ENCODE data around the gene NCBP2L.
A peak's percentile ranks its signal among the peaks of the same experiment; 100 is the strongest.

The NCBP2L gene

DNA sequence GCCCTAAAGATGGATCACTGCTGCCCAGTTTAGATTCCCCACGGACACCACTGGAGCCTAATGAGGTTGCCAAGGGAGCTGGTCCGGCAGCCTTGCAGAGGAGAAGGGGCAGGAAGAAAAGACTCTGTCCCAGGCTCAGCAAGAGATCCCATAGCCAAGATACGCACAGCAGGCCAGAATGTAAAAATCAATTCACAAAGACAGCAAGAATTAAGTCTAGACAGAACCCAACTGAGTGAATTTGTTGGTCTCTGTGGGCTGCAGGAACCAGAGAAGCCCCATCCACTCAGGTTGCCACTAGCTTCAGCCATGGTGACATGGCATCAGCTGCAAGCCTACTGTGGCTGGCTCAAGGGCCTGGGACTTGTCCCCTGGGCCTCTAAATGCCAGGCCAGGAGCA lies 24.8 kb upstream of the NCBP2L start:
- DNase-seq (ENCODE audit: low spot score), result no peak

DNA sequence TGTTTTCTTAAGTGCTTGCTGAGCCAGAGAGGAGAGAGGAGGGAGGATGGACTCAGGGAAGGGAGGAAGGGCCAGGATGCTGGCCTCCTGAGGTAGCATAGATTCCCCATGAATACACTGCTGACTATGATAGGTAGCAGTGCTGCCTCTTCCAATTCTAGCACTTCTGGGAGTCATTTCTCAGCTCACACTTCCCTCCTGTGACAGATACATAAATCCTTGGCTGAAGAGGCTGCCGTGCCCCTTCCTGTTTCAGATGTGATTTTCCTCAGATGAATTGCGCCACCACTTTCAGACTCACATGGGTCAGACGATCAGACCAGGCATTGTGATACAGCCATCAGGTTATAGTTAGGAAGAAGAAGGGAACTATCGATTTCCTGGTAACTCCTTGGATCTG lies 24.3 kb upstream of the NCBP2L start:
- no peak for DNase-seq (ENCODE audit: low spot score)

DNA sequence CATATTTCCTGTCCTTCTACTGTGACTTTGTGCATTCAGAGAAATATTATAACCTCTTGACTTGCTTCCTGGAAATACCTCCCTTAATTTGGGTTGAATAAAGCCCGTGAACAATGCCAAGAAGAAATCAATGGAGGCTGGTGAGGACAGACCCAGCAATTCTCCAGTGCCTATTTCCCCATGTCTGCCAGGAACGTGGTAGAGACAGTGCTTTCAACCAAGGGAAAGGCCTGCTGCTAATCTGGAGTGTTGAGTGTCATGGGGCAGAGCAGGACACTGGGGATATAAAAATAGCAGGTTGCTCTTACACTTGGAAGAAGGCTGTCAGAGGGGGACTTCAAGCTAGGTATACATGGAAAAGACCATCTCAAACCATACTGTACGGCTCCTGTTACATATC lies 21.8 kb upstream of the NCBP2L start:
- DNase-seq (ENCODE audit: low spot score), result no peak

DNA sequence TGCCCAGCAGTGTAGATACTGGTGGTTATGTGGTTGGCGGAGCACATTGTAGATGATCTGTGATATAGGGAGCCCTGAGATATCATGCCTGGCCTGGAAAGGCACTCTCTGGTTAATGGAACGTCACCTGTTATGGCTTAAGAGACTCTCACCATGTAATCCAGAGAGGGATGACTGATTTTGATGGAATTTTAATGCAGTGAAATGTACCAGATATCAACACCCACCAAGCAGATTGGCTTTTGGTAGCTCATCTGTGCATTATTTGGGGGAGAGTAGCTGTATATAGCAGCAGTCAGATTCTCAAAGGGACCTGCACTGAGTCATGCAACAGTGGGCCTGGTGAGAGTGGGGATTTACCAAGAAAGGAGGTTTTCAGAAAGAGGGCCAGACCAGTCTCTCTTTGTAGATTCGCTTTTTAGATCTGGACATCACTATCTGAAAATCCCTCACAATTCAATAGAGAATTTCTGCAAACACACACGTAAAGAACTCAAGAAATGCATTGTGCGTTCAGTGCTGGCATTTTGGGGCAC lies 19.2 kb upstream of the NCBP2L start:
- no peak for DNase-seq (ENCODE audit: low spot score)

DNA sequence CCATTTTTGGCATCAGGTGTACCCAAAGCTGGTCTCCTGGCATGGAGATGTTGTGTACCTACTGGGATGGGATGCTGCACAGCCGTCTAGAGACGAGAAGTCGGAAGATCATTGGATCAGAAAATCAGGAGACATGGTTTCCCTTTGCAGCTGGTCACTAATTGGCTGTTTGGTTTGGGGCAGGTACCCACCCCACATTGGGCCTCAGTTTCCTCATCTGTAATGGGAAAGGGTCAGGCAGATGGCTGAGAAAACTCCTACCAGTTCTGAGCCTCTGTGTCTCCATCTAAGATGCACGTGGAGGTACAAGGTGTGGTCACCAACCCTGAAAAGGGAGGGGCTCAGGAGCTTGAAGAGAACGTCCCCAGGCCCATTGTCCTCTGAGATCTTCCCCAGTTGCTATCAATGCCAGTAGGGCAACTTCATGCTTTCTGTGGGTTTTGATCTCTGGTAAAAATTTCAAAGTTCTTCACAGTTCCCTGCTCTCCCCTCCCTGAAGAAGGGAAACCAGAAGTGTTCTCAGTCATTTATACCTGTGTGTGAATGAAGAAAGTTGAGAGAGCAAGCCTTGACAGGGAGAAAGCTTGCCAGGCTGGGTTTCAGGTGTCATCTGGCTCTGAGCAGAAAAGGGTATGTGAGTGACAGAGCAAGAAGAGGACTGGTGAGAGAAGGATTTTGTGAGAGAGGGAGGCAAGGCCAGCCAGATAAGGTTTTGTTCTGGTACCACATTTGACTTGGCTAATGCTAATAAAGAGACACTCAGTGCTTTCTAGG lies 17.0 kb upstream of the NCBP2L start:
- no peak for DNase-seq (ENCODE audit: low spot score)

DNA sequence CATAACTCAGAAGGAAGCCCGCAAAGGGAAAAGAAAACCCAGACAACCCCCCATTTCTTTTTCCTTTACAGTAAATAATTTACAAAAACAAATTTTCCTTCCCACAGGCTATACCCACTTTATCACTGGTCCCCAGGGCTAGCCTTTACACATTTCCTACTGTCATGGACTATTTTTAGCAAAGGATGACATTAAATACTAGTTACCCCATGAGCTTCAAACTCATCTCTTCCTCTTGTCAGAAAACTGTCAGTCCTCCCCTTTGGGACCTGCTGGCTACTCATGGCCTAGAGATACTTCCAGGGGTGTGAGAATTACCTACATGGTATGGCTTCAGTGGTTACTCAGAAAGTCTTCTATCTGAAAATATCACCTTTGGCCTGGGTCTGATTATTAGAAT lies 13.9 kb upstream of the NCBP2L start:
- DNase-seq (ENCODE audit: low spot score), result no peak

DNA sequence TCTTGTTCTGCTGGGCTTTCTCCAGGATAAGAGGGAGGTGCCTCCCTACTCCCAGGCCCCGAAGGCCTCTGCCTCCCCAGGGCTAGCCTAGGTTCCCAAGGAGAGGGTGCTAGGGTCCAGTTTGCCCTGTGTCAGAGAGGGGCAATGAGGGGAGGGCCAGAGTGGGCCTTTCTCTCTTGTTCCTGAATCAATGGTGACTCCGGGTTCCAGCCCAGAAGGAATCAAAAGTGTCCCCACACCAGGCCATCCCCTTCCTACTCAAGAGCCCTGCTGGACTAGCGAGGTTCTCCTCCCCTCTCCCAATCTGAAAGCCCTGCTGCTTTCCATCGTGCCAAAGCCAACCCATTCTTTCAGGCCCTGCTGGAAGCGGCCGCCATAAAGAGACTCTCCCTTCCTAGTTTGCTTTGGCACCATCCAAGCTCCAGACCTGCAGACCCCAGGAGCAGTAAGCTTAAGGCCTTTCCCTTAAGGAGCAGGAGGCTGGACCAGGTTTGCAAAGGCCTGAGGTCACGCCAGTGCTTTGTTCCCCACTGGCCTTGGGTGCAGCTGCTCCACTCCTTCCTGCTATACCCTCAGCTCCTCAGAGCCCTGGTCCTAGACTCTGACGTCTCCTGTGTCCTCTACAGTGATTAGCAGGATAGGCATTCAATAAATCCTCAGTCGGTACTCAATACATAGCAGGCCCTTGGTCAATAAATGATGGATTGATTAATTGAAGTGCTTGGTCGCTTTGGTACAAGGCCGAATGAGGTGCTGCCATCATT lies 12.5 kb upstream of the NCBP2L start:
- no peak for DNase-seq (ENCODE audit: low spot score)

DNA sequence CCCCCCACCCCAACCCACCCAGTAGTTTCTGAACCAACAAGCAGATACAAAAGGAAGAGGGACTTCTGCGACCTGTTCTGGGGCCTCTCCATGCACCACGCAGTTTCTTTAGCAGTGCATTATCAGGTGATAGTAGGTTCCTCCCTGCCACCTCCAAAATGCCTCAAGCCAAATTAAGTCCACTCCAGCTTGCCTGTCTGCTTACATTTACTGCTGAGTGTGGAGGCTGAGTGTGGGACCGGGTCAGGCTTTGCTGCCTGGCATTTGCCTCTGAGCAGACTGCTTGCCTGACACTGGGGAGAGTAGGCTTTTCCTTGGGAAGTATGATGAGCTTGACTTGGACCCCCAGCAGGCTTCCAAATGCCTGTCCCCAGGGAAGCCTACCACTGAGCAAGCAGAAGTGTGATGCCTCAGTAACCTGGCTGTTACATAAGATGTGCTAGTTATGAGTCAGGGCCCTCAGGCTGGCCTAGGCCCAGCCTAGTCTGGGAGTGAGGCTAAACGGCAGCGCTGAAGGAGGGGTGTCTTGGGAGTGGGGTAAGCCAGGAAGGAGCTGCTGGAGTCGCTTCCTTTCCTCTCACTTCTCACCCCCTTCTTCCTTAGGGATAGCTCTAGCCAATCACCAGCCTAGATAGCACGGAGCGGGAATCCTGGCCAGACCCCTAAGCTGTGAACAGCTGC lies 10.9 kb upstream of the NCBP2L start:
- DNase-seq (ENCODE audit: low spot score), result no peak

DNA sequence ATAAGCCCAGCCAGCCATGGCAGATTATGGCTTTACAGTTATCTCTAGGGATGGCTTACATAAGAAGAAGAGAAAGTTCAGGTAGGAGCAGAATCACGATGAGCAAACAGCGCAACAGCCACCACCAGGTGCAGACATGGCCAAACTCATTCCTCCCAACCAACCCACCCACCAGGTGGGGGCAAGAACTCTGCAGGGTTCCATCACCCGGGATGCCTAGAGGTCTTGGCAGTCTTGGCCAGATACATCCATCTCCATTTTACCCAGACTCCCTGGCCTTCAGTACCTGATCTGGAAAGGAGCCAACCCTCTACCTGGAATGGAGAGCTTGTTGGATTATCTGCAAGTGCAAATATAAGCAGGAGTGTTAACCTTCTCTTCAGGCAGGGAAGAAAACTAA lies 9.5 kb upstream of the NCBP2L start:
- DNase-seq (ENCODE audit: low spot score), result no peak

DNA sequence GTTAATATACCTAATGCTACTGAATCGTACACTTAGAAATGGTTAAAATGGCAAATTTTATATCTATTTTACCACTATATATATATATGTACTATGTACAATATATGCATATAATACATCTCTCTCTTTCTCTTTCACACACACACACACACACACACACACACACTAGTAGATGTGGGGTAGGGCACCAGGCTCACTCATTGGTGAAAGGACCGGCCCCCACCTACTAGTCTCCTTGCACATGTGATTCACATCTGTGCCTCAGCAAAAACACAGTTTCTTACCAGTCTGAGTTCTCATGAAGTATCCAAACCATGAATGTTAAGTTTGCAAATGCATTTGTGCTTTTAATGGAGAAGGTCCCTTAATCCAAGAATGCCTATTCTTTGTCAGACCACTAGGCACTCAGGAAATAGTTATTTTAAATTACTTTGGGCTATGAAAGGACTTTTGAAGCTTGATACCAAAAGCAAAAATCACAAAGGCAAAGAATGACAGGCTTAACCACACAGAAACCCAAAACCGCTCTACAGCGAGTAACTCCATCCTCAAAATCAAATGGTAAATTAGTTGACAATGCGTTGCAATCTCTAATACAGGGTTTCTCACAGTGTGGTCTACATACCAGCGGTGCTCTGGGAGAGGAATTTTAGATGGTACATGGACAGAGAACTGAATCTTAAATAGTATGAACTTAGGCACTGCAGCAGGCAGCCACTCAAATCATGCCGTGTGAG lies 7.8 kb upstream of the NCBP2L start:
- no peak for DNase-seq (ENCODE audit: low spot score)

DNA sequence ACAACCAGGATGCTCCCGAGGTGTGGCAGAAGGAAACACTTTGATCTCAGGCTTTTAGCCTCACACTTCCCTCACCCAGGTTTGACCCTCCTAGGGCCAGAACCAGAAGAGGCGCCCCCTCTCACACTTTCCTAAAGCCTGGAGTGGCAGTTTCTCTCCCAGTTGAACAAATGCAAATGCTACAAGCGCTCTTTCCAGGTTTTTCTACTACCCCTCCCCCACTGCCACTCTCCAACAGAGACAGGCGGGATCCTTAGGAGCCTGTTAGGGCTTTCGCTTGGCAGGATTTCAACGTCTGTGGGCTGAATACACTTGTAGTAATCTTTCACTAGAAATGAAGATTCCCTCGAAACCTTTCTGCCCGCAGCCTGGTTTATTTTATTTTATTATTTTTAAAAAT lies 4.3 kb upstream of the NCBP2L start:
- DNase-seq (ENCODE audit: low spot score), result no peak

DNA sequence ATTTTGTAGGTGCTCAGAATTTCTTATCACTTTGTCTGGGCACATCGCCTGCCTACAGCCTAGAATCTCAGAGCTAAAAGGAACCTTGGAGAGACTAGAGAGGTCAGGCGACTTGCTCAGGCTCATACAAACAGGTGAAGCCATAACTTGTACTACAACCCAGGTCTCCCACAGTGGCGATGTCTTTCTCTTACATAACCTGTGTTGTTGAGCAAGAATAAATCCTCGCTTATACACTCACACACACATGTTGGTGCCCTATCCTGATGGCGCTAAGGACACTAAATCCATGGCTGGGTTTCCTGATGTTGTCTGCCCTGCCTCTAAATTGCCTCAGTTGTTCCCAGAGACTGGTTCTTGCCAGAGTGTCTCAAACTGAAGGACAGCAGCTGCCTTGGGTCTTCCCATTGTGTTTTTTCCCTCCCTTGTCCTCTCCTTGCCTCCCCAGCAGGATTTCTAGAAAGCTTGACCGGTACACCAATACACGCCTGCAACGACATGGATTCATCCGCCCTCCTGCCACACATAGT lies 3.6 kb upstream of the NCBP2L start:
- DNase-seq (ENCODE audit: low spot score), result no peak

DNA sequence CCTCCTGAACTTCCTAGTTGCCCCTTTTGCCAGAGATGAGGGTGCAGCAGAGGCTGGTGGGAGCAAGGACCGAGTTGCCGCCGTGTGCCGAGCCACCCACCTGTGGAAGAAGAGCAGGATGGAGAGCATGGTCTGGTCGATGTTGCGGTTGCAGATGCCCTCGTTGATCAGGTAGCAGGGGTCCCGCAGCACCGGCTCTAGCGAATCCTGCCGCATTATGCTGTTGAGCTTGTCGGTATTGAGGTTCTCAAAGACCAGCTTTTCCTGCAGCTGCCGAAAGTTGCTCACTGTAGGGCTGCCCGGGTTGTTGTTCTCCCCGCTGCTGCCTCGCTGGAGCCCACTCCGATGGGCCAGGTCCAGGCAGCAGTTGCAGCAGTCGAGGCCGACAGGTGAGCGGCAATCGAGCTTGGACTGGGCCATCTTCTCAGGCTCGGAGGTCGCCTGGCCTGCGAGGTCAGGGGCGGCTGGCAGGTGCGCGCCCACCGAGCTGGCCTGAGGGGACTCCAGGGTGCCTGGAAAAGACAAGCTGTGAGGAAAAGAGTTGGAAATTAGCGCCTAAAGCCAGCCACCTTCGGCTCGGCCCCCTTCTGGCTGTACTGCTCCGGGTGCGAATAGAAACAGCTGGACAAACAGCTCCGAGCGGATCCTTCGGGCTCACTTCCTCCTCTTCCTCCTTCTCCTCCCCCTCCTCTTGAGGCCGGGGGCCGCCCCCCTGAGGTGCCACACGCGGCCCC lies 2.4 kb upstream of the NCBP2L start:
- no peak for DNase-seq (ENCODE audit: low spot score)

DNA sequence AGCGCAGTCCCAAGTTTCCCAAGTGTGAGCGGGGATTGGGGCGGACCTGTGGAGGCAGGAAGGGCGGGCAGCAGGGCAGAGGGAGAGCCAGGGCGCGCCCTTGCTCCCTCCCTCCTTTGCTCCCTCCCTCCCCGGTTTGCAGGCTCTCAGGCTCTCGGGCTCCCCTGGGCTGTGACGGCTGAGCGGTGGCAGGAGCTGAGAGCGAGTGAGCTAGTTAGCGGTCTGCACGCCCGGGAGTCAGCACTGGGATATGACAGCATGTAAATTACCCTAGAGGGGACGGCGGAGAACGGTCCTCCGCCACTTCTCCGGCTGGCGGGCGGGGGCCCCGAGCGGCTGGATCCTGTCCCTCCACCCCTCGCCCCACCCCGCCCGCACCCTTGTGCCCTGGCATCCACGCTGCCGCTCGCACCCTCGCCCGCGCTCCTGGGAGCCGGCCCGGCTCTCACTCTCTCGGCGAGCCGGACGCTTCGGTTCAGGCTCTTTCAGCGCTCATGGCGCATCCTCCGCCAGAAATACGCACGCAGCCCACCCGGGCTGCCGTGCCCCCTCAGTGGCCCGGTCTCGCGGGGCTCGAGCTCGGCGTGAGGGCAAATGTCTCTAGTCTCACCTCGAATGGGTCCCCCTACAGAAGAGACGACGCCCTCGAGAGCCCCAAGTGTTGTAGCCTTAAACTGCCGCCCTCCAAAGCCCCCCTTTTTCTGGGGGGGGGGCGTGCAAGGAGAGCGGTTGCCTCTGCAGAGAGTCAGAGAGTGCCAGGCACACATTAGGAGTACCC lies 1.6 kb upstream of the NCBP2L start, which contains the start of gene TSC22D3:
TSS of gene TSC22D3 (minus strand) at position 54 of the 778 bp plus-strand sequence. CDS start 368 bp downstream, outside the sequence.
- DNase-seq (ENCODE audit: low spot score), result no peak

DNA sequence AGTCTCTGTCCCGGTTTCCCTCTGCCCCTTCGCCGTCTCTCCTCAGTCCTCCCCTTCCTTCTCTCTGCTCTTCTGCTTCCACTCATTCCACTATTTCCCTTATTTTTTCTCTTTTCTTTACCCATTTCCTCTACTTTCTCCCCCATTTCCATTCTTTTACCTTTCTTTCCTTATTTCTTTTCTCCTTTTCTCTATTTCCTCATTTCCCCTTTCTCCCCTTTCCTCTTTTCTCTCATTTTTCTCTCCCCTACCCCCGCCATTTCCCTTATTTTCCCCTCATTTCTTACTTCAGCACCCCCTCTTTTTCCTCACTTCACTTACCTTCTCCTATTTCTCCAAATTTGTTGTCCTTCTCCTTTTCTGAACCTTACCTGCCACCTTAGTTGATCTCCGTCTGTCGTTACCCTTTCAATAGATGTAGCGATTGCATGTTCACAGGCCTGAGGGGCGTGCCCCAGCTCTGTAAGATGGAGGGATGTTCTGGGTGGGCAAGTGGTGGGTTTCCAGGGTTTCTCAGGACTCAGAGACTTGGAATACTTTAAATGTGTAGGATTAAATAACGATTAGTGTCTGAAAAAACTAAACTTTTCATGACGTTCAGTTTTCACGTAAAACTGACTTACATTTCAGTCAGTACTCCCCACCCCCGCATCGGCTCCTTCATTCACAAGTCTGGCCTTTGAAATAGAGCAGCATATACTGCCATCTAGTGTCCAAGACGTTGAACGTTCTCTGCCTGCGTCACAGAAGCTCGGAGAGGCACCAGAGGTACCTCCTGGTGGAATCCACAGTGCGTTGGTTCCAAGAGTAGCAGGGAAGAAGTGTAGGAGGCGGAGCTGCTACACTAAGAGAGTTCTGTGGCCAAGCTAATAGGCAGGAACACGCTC lies 641 bp upstream of the NCBP2L start:
- DNase-seq (ENCODE audit: low spot score), result peak; percentile 73

DNA sequence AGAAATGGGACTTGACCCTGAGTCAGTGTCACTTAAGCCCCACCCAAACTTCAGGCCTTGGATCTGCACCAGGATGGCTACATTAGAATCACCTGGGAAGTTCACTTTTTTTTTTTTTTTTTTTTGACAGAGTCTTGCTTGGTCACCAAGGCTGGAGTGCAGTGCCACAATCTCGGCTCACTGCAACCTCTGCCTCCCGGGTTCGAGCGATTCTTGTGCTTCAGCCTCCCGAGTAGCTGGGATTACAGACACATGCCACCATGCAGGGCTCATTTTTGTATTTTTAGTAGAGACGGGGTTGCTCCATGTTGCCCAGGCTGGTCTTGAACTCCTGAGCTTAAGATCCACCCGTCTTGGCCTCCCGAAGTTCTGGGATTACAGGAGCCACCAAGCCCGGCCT lies 3.0 kb downstream of the NCBP2L start:
- DNase-seq (ENCODE audit: low spot score), result no peak

DNA sequence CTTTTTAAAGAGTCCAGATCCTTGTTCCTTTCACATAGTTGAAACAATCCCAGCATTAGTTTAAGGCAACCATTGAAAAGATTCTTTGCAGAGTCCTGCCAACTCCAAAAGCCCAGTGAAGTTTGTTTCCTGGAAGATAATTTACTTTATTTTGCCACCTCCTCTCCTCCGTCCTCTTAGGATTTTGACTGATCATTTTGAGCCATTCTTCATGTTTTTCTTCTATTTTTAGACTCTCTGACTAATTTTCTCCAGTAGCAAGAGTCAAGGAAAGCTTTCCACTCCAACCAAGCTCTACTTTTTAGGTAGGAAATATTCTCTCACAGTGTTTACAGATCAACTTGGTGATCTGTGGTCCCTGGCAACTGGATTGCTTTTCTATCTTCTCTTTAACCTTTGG lies 10.3 kb downstream of the NCBP2L start:
- DNase-seq (ENCODE audit: low spot score), result no peak

DNA sequence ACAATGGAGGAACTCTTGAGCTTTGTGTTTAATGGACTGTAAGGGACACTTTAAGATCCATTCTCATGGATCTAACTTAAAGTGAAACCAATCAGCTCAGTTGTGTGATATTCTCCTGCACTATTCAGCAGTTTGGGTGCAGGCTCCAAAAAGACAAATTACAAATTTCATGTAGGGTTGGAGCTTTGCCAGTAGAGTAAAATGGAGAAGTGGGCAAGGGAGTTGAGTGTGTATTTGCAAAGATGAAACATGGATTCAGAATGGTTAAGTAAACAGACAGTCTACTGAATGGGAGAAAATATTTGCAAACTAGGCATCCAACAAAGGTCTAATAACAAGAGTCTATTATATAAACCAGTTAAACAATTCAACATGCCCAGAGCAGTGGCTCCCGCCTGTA lies 26.9 kb downstream of the NCBP2L start:
- no peak for DNase-seq (ENCODE audit: low spot score)

DNA sequence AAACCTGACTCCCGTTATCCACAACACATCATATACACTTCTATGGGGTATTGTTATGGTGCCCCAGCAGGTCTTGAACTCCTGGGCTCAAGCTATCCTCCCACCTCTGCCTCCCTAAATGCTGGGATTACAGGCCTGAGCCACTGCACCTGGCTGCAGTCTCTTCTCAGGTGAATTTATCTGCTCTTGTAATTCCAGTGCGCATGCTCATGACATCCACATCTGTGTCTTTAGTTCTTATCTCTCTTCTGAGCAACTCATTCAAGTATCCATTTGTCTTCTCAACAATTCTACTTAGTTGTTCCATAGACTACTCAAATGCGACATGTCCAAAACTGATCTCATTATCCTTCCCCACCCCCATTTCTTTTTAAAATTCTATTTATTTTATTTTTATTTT lies 27.6 kb downstream of the NCBP2L start:
- DNase-seq (ENCODE audit: low spot score), result no peak

Data from kidney capillary endothelial cell (primary cell).